ENCODE measurements around the gene CLOCK.

CLOCK gene

GRCh38 chr4:55469979-55470378 lies 76.7 kb downstream of the CLOCK start:
- no peak for DNase-seq

GRCh38 chr4:55468724-55469123 lies 78.0 kb downstream of the CLOCK start:
- peak; percentile 56 for DNase-seq

- DNase-seq, result no peak
Measured at GRCh38 chr4:55466001-55466400, 80.7 kb downstream of the CLOCK start.

GRCh38 chr4:55458611-55459010 lies 88.1 kb downstream of the CLOCK start:
- DNase-seq, result no peak

GRCh38 chr4:55458164-55458563 lies 88.5 kb downstream of the CLOCK start:
- no peak for DNase-seq

- no peak for DNase-seq
Measured at GRCh38 chr4:55450566-55450965, 96.1 kb downstream of the CLOCK start.

GRCh38 chr4:55447831-55448230 lies 98.9 kb downstream of the CLOCK start:
- DNase-seq, result no peak

- DNase-seq, result no peak
Measured at GRCh38 chr4:55447108-55447708, 99.5 kb downstream of the CLOCK start.

GRCh38 chr4:55446578-55446922 lies 100.2 kb downstream of the CLOCK start:
- DNase-seq, result no peak

- no peak for DNase-seq
Measured at GRCh38 chr4:55445921-55446577, 100.7 kb downstream of the CLOCK start.

- DNase-seq, result peak; percentile 48
Measured at GRCh38 chr4:55444827-55445226, 101.9 kb downstream of the CLOCK start.

- no peak for DNase-seq
Measured at GRCh38 chr4:55442541-55442940, 104.2 kb downstream of the CLOCK start.

- no peak for DNase-seq
Measured at GRCh38 chr4:55440786-55441185, 105.9 kb downstream of the CLOCK start.

GRCh38 chr4:55439023-55439422 lies 107.7 kb downstream of the CLOCK start:
- no peak for DNase-seq

- no peak for DNase-seq
Measured at GRCh38 chr4:55438314-55438713, 108.4 kb downstream of the CLOCK start.

- DNase-seq, result no peak
Measured at GRCh38 chr4:55437823-55438222, 108.9 kb downstream of the CLOCK start.

GRCh38 chr4:55437356-55437796 lies 109.3 kb downstream of the CLOCK start:
- DNase-seq, result peak; percentile 12

- DNase-seq, result peak; percentile 13
Measured at GRCh38 chr4:55435141-55435841, 111.4 kb downstream of the CLOCK start.

- DNase-seq, result no peak
Measured at GRCh38 chr4:55431710-55432336, 114.9 kb downstream of the CLOCK start.

- no peak for DNase-seq
Measured at GRCh38 chr4:55424791-55425190, 121.9 kb downstream of the CLOCK start.

- no peak for DNase-seq
Measured at GRCh38 chr4:55416176-55416575, 130.5 kb downstream of the CLOCK start.

GRCh38 chr4:55411621-55412020 lies 135.1 kb downstream of the CLOCK start:
- no peak for DNase-seq

- DNase-seq, result no peak
Measured at GRCh38 chr4:55410431-55410830, 136.3 kb downstream of the CLOCK start.

Measured in DMS53 (cell line).